Naive B cell (primary cell): ENCODE measurements around the gene CARMIL1. TPM values are rescaled to one million over a fixed set of nuclear protein-coding genes. Genes with fewer than 3 reads are reported as not detected.

ENCODE experiments used
- ATAC-seq, 2 donors: fragments of 150-1000 bp; cut with Tn5 transposase; 2 replicates each; pipeline ENCODE4 v1.10.0; 2021; ENCODE audit warnings: low read depth in 2 of 2, mild to moderate bottlenecking in 2 of 2, moderate library complexity in 2 of 2
- DNase-seq: peaks from one replicate; pipeline ENCODE4 v3.0.0; 2022
- H3K27ac Mint-ChIP-seq, 6 donors: one replicate each; pipeline ENCODE4 v1.8.0; 2020 to 2022; ENCODE audit warnings: mild to moderate bottlenecking in 6 of 6, mixed read lengths in 6 of 6, moderate library complexity in 5 of 6, inconsistent platforms in 2 of 6
- H3K27me3 Mint-ChIP-seq, 3 donors: one replicate each; pipeline ENCODE4 v1.8.0; 2021 to 2022; ENCODE audit warnings: mixed read lengths in 3 of 3, mild to moderate bottlenecking in 1 of 3
- H3K36me3 Mint-ChIP-seq, 2 donors: one replicate each; pipeline ENCODE4 v1.8.0; 2020 to 2022; ENCODE audit warnings: mixed read lengths in 2 of 2, inconsistent platforms in 1 of 2, mild to moderate bottlenecking in 1 of 2
- H3K4me1 Mint-ChIP-seq, 3 donors: one replicate each; pipeline ENCODE4 v1.8.0; 2020 to 2022; ENCODE audit warnings: mixed read lengths in 3 of 3, inconsistent platforms in 1 of 3, mild to moderate bottlenecking in 1 of 3, moderate library complexity in 1 of 3
- H3K4me3 Mint-ChIP-seq, 8 donors: one replicate each; pipeline ENCODE4 v1.8.0; 2020 to 2022; ENCODE audit warnings: mild to moderate bottlenecking in 8 of 8, mixed read lengths in 8 of 8, moderate library complexity in 8 of 8, inconsistent platforms in 2 of 8
- H3K9me3 Mint-ChIP-seq, 7 donors: one replicate each; pipeline ENCODE4 v1.8.0; 2020 to 2022; ENCODE audit warnings: mixed read lengths in 7 of 7, mild to moderate bottlenecking in 5 of 7, inconsistent platforms in 2 of 7, moderate library complexity in 1 of 7
- polyA plus RNA-seq, 6 donors: library from polyadenylated mRNA; unstranded; fragments of 300-500 nt; fragmentation: Illumina TruSeq; gene quantifications; one replicate each; pipeline ENCODE4 v1.2.3, GENCODE V29; 2021; ENCODE audit warnings: low read depth in 6 of 6

CARMIL1 gene
- polyA plus RNA-seq, 6 donors from 2014 or later, result 0.39 to 7.3 (median 6.3) TPM; not detected in 1

DNA sequence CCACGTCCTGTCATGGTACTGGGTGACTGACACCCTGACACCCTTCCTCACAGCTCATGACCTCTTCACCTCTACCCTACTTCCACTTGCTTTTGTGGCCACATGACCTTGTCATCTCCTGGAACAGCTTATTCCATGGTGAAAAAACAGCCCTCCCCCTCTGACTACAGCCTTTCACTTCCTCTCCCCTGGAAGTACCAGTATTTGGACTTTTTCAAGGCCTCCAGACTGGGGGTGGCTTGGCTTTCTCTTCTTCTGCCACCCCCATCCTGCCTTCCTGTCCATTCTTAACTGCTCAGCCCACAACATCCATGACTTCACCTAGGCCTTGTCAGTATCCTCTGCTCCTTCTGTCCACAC, 168.4 kb downstream of the CARMIL1 start:
- peaks cover 10 to 34% (median 11%) of the 10 kb centered on the region in 3 donors for H3K4me1 Mint-ChIP-seq
- peak overlapping the region in 4 of 6 donors; percentile 22 to 82 (median 34) for H3K27ac Mint-ChIP-seq
- H3K9me3 Mint-ChIP-seq, result peaks cover 4 to 21% (median 12%) of the 10 kb centered on the region in 7 donors
- H3K4me3 Mint-ChIP-seq, result no peak overlapping the region
- ATAC-seq (no peak), DNase-seq (no peak)
- peaks cover 8 to 12% of the 10 kb centered on the region in 2 donors for H3K36me3 Mint-ChIP-seq
- no peaks in the 10 kb centered on the region for H3K27me3 Mint-ChIP-seq

GRCh38 chr6:25448965-25449538, 169.9 kb downstream of the CARMIL1 start:
- no peaks in the 10 kb centered on the region for H3K27me3 Mint-ChIP-seq
- H3K27ac Mint-ChIP-seq, result peak overlapping the region in 1 of 6 donors; percentile 80
- H3K4me3 Mint-ChIP-seq, result no peak overlapping the region
- H3K36me3 Mint-ChIP-seq, result peaks cover 8 to 12% of the 10 kb centered on the region in 2 donors
- DNase-seq (no peak), ATAC-seq (no peak)
- peaks cover 4 to 19% (median 12%) of the 10 kb centered on the region in 7 donors for H3K9me3 Mint-ChIP-seq
- H3K4me1 Mint-ChIP-seq, result peaks cover 7 to 30% (median 10%) of the 10 kb centered on the region in 3 donors

GRCh38 chr6:25449774-25450173, 170.6 kb downstream of the CARMIL1 start:
- no peaks in the 10 kb centered on the region for H3K27me3 Mint-ChIP-seq
- H3K9me3 Mint-ChIP-seq, result peaks cover 4 to 19% (median 10%) of the 10 kb centered on the region in 7 donors
- ATAC-seq (no peak), DNase-seq (no peak)
- no peak overlapping the region for H3K4me3 Mint-ChIP-seq
- H3K27ac Mint-ChIP-seq, result peak overlapping the region in 1 of 6 donors; percentile 13
- H3K36me3 Mint-ChIP-seq, result peaks cover 7 to 12% of the 10 kb centered on the region in 2 donors
- peaks cover 7 to 30% (median 10%) of the 10 kb centered on the region in 3 donors for H3K4me1 Mint-ChIP-seq

GRCh38 chr6:25450469-25451198, 171.5 kb downstream of the CARMIL1 start:
- no peak for DNase-seq
- Mint-ChIP-seq H3K4me3 (no peak overlapping the region), H3K27me3 (no peaks in the 10 kb centered on the region), H3K27ac (peak overlapping the region in 2 of 6 donors; percentile 27 to 57), H3K4me1 (peaks cover 7 to 30% (median 10%) of the 10 kb centered on the region in 3 donors), H3K9me3 (peaks cover 4 to 11% (median 7%) of the 10 kb centered on the region in 7 donors), H3K36me3 (peaks cover 0 to 8% of the 10 kb centered on the region in 2 donors)
- no peak for ATAC-seq

DNA sequence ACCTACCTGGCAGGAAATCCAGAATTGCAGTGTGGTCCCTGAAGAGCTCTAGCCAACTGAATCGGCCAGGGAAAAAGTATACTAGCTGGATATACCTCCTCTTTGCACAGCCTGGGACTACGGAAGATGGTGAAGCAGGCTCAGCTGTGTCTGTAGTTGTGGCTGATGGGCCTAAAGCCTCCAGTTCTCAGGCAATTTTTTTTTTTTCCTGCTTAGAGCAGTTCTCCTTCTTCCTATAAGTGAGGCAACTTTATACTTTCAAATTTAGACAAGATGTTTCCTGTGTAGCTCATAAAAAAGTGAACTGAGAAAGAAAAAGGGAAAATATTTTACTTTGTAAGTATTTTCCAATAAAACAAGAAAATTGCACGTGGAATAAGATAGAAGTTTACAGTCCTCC, 172.9 kb downstream of the CARMIL1 start:
- H3K4me3 Mint-ChIP-seq, result no peak overlapping the region
- H3K27ac Mint-ChIP-seq, result peak overlapping the region in 1 of 6 donors; percentile 79
- no peak for DNase-seq
- H3K36me3 Mint-ChIP-seq, result no peaks in the 10 kb centered on the region
- peaks cover 4 to 19% (median 5%) of the 10 kb centered on the region in 3 donors for H3K4me1 Mint-ChIP-seq
- no peak for ATAC-seq
- H3K9me3 Mint-ChIP-seq, result peaks cover 0 to 6% (median 0%) of the 10 kb centered on the region in 7 donors
- no peaks in the 10 kb centered on the region for H3K27me3 Mint-ChIP-seq

DNA sequence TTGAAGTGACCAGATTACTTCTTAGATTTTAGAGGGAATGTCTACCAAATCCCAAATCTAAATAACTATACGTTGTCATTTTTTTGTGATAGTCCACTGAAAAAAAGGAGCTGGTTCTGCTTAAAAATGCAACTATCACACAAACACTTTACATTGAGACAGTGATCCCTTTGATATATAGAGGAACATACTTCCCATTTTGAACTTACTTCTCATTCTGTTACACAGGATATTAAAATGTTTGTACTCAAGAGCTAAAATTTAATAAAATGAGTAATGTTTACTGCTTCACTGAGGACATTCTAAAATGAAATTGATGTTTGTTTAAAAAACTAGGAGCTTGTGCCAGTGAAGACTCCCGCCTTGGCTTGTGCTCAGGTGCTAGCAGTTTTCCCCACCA, 174.1 kb downstream of the CARMIL1 start:
- H3K27ac Mint-ChIP-seq, result no peak overlapping the region
- no peaks in the 10 kb centered on the region for H3K27me3 Mint-ChIP-seq
- DNase-seq (no peak), ATAC-seq (no peak)
- H3K9me3 Mint-ChIP-seq, result peaks cover 0 to 2% (median 0%) of the 10 kb centered on the region in 7 donors
- H3K4me3 Mint-ChIP-seq, result no peak overlapping the region
- peaks cover 3 to 8% (median 4%) of the 10 kb centered on the region in 3 donors for H3K4me1 Mint-ChIP-seq
- H3K36me3 Mint-ChIP-seq, result no peaks in the 10 kb centered on the region

DNA sequence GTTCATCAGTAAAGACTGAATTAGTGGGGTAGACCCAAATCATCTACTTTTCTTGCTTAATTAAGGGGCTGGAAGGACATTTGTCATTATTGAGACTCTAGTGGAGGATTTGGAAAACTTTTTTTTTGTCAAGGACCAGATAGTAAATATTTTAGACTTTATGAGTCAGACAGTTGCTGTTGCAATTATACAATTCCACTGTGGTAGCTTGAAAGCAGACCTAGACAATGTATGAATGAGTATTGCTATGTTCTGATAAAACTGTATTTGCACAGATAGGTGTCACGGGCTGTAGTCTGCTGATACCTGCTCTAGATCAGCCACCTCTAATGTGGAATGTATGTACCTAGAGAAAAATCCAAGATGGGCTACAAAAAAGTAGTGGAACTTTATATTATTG, 175.0 kb downstream of the CARMIL1 start:
- H3K36me3 Mint-ChIP-seq, result no peaks in the 10 kb centered on the region
- H3K27me3 Mint-ChIP-seq, result no peaks in the 10 kb centered on the region
- no peak overlapping the region for H3K27ac Mint-ChIP-seq
- ATAC-seq (no peak), DNase-seq (no peak)
- no peaks in the 10 kb centered on the region for H3K9me3 Mint-ChIP-seq
- H3K4me1 Mint-ChIP-seq, result peaks cover 0 to 5% (median 4%) of the 10 kb centered on the region in 3 donors
- no peak overlapping the region for H3K4me3 Mint-ChIP-seq

DNA sequence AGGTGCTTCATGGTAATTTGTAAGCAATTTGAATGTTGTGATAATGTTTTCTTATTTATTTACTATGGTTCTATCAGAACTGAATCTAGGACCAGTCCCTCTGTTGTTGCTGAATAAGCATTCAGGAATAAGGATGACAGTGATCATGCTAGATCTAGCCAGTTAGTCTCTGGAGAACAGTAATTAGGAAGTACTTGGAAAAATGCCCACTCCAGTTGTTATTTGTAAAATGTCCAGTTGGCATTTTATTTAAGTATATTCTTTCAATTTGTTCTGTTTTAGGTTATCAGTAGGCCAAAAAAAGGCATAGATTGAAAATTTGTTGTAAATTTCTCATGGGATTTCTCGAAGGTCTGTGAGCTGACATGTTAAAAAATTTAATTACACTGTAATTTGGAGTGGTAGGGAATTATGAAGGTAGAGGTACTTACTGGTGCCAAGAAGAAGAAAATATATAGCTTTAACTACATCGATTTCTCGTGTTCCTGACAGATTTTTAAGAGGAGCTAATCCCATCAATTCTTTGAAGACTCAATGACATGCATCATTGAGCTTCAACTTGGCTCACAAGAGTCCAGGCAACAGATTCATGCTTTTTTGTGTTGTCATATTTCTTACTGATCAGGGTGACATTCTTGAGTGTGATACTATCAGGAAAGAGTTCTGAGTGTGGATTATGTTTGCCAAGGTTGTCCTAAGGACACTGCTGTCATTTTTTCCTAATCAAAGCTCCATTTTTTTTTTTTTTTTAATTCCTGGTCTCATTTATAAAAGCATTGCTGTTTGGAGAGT, 177.3 kb downstream of the CARMIL1 start:
- peak overlapping the region in 1 of 6 donors; percentile 44 for H3K27ac Mint-ChIP-seq
- no peak for ATAC-seq
- H3K4me3 Mint-ChIP-seq, result no peak overlapping the region
- DNase-seq, result no peak
- no peaks in the 10 kb centered on the region for H3K36me3 Mint-ChIP-seq
- peaks cover 0 to 5% (median 4%) of the 10 kb centered on the region in 3 donors for H3K4me1 Mint-ChIP-seq
- no peaks in the 10 kb centered on the region for H3K9me3 Mint-ChIP-seq
- H3K27me3 Mint-ChIP-seq, result no peaks in the 10 kb centered on the region

DNA sequence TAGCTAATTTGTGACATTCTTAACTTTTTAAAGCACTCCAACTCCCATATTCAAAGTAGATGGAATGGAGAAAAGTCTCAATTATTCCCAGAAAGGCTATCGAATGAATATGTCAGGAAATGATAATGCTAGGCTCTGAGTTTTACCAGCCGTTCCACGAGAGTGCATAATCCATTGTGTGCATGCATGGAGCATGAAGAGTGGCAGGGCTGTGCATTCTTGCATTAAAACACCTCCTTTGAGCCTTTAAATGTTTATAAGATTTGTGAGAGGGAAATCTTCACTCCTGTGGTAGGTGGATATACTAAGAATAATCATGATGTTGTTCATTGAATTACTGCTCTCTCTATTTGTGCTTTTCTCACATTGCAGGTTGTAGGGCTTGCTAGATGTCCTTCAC, 178.3 kb downstream of the CARMIL1 start:
- no peaks in the 10 kb centered on the region for H3K4me1 Mint-ChIP-seq
- no peak overlapping the region for H3K4me3 Mint-ChIP-seq
- no peak for ATAC-seq
- no peaks in the 10 kb centered on the region for H3K9me3 Mint-ChIP-seq
- H3K27me3 Mint-ChIP-seq, result no peaks in the 10 kb centered on the region
- no peak for DNase-seq
- H3K36me3 Mint-ChIP-seq, result no peaks in the 10 kb centered on the region
- no peak overlapping the region for H3K27ac Mint-ChIP-seq

DNA sequence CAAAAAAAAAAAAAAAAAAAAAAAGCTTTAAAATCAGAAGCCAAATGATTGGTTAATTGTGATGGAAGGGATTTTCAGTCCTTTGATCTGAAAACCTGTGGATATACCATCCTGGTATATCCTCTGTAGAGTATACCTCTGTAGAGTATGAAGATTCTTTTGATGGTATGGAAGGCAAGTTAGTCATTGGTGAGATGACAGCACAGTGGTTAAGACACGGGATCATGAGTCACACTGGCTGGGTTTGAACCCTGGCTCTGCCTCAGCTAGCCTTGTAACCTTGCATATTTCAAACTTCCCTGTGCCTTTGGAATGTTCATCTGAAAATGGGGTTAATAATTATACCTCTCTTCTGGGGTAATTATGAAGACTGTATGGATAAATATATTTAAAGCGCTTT, 179.3 kb downstream of the CARMIL1 start:
- H3K27me3 Mint-ChIP-seq, result no peaks in the 10 kb centered on the region
- ATAC-seq (no peak), DNase-seq (no peak)
- H3K4me3 Mint-ChIP-seq, result no peak overlapping the region
- H3K36me3 Mint-ChIP-seq, result peaks cover 0 to 2% of the 10 kb centered on the region in 2 donors
- H3K4me1 Mint-ChIP-seq, result peaks cover 0 to 2% (median 0%) of the 10 kb centered on the region in 3 donors
- no peak overlapping the region for H3K27ac Mint-ChIP-seq
- no peaks in the 10 kb centered on the region for H3K9me3 Mint-ChIP-seq

GRCh38 chr6:25462235-25462897, 183.2 kb downstream of the CARMIL1 start:
- H3K27ac Mint-ChIP-seq, result no peak overlapping the region
- H3K4me1 Mint-ChIP-seq, result peaks cover 0 to 5% (median 4%) of the 10 kb centered on the region in 3 donors
- ATAC-seq, result no peak
- no peak for DNase-seq
- peaks cover 0 to 3% of the 10 kb centered on the region in 2 donors for H3K36me3 Mint-ChIP-seq
- H3K4me3 Mint-ChIP-seq, result no peak overlapping the region
- H3K27me3 Mint-ChIP-seq, result peaks cover 0 to 7% (median 0%) of the 10 kb centered on the region in 3 donors
- H3K9me3 Mint-ChIP-seq, result no peaks in the 10 kb centered on the region

DNA sequence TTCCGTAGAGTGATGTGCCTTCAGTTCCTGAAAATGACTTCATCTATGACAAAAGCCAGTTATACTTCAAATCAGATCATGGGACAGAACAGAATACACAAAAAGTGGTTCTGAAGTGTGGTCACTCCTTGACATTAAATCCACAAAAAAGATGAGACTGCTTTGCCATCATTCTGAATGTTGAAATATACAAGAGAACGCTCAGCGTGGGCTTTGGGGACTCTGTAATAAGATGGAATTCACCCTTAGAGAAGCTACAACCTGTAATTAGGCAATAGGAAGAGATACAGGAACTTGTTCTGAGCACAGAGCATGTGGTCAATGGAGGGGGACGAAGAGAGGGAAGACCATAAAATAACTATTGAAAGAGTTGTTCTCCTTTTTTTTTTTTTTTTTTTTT, 184.3 kb downstream of the CARMIL1 start:
- Mint-ChIP-seq H3K36me3 (peaks cover 0 to 3% of the 10 kb centered on the region in 2 donors), H3K27me3 (peaks cover 0 to 7% (median 0%) of the 10 kb centered on the region in 3 donors), H3K27ac (peak overlapping the region in 1 of 6 donors; percentile 7), H3K4me3 (no peak overlapping the region), H3K9me3 (no peaks in the 10 kb centered on the region), H3K4me1 (peaks cover 0 to 5% (median 4%) of the 10 kb centered on the region in 3 donors)
- DNase-seq, result no peak
- ATAC-seq, result no peak

DNA sequence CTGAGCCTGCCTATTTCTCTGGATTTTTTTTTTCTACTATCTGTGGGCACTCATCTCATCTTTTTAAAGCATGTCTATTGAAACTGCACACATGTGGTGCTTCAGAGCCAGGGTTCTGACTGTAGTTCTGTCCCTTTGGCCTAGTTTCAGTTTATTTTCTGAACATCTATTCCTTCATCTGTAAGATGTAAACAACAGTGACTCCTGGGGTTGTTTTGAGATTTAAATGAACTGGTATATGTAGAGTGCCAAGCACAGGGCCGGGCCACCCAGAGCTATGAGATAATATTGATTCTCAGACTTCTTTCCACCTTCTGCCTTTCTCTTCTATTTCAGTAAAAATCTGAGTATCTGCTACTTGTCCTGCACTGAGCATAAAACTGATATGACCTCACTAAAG, 185.1 kb downstream of the CARMIL1 start:
- ATAC-seq, result no peak
- H3K9me3 Mint-ChIP-seq, result no peaks in the 10 kb centered on the region
- no peak for DNase-seq
- peaks cover 0 to 7% (median 0%) of the 10 kb centered on the region in 3 donors for H3K27me3 Mint-ChIP-seq
- H3K27ac Mint-ChIP-seq, result no peak overlapping the region
- H3K4me3 Mint-ChIP-seq, result no peak overlapping the region
- H3K36me3 Mint-ChIP-seq, result peaks cover 0 to 3% of the 10 kb centered on the region in 2 donors
- peaks cover 0 to 5% (median 4%) of the 10 kb centered on the region in 3 donors for H3K4me1 Mint-ChIP-seq
